Smooth muscle cell of the umbilical artery (primary cell): ENCODE results near the gene GMPR2. TPM values are rescaled to one million over a fixed set of nuclear protein-coding genes. Genes with fewer than 3 reads are reported as not detected.

ENCODE experiments used
- total RNA-seq: library from RNA; depleted of rRNA; stranded (reverse); fragments of >200 nt; gene quantifications from 2 replicates; pipeline ENCODE4 v1.2.3, GENCODE V29; 2014

Gene GMPR2
- 66.8 and 89.7 TPM in 2 replicates for total RNA-seq

GRCh38 chr14:24232645-24233537 is at the start of gene GMPR2:
Gene GMPR2 (plus strand): TSS chr14:24232929. CDS start chr14:24233254, 325 bp downstream.

GRCh38 chr14:24188251-24189058 is 44.3 kb upstream of the GMPR2 start, which contains the start of gene IPO4:
Gene IPO4 (minus strand): TSS chr14:24188816. CDS start chr14:24188787, 29 bp downstream.

GRCh38 chr14:24195186-24196070 is 37.3 kb upstream of the GMPR2 start, which contains the start of gene TM9SF1:
Gene TM9SF1 (minus strand): TSS chr14:24195441. CDS start chr14:24195019, 422 bp downstream.

GRCh38 chr14:24212924-24213865 is 19.5 kb upstream of the GMPR2 start, which contains the start of gene CHMP4A:
Gene CHMP4A (minus strand): TSS chr14:24213488. CDS start chr14:24213439, 49 bp downstream.

GRCh38 chr14:24215495-24216344 is 17.0 kb upstream of the GMPR2 start, which contains the start of gene MDP1:
Gene MDP1 (minus strand): TSS chr14:24216066. CDS start chr14:24215955, 111 bp downstream.

GRCh38 chr14:24232121-24232644 is 546 bp upstream of the GMPR2 start, which contains the start of gene NEDD8:
Gene NEDD8 (minus strand): TSS chr14:24232367. CDS start chr14:24232267, 100 bp downstream.

GRCh38 chr14:24262821-24263733 is 30.3 kb downstream of the GMPR2 start, which contains the start of gene TGM1:
Gene TGM1 (minus strand): TSS chr14:24263177. CDS start chr14:24262352, 825 bp downstream.

GRCh38 chr14:24271134-24271833 is 38.6 kb downstream of the GMPR2 start, which contains the start of gene RABGGTA:
Gene RABGGTA (minus strand): TSS chr14:24271597. CDS start chr14:24271115, 482 bp downstream.

Other genes with a start within 250 kb of the GMPR2 start
- gene DHRS4L2, start 244.0 kb upstream of the GMPR2 start, total RNA-seq, result 6.7 and 8.3 TPM in 2 replicates
- gene CARMIL3, start 180.9 kb upstream of the GMPR2 start, total RNA-seq, result 0.05 TPM in 1 of 2 replicates, not detected in the other
- gene CPNE6, start 161.4 kb upstream of the GMPR2 start, total RNA-seq, result not detected in 2 replicates
- gene PCK2, start 138.6 kb upstream of the GMPR2 start, total RNA-seq, result 26.7 TPM in 2 replicates
- gene DCAF11, start 118.2 kb upstream of the GMPR2 start, total RNA-seq, result 48.4 and 54.9 TPM in 2 replicates
- 0.30 and 0.69 TPM in 2 replicates for gene NRL, start 118.0 kb upstream of the GMPR2 start, total RNA-seq
- not detected in 2 replicates for gene FITM1, start 102.3 kb upstream of the GMPR2 start, total RNA-seq
- 81.2 and 85.5 TPM in 2 replicates for gene PSME1, start 96.7 kb upstream of the GMPR2 start, total RNA-seq
- gene EMC9, start 91.3 kb upstream of the GMPR2 start, total RNA-seq, result 10.4 and 16.6 TPM in 2 replicates
- gene PSME2, start 86.3 kb upstream of the GMPR2 start, total RNA-seq, result 63.5 and 65.1 TPM in 2 replicates
- 28.5 and 44.6 TPM in 2 replicates for gene RNF31, start 85.4 kb upstream of the GMPR2 start, total RNA-seq
- 30.5 and 42.5 TPM in 2 replicates for gene IRF9, start 71.7 kb upstream of the GMPR2 start, total RNA-seq
- gene REC8, start 60.8 kb upstream of the GMPR2 start, total RNA-seq, result 1.2 and 1.7 TPM in 2 replicates
- 36.2 and 52.9 TPM in 2 replicates for gene IPO4, start 44.1 kb upstream of the GMPR2 start, total RNA-seq
- gene TM9SF1, start 37.5 kb upstream of the GMPR2 start, total RNA-seq, result 90.6 and 92.9 TPM in 2 replicates
- gene TSSK4, start 27.2 kb upstream of the GMPR2 start, total RNA-seq, result 0.14 and 0.30 TPM in 2 replicates
- gene CHMP4A, start 19.4 kb upstream of the GMPR2 start, total RNA-seq, result 26.1 and 33.1 TPM in 2 replicates
- 7.9 and 20.5 TPM in 2 replicates for gene MDP1, start 16.9 kb upstream of the GMPR2 start, total RNA-seq
- 158 and 162 TPM in 2 replicates for gene NEDD8, start 562 bp upstream of the GMPR2 start, total RNA-seq
- gene TINF2, start 9.7 kb downstream of the GMPR2 start, total RNA-seq, result 45.1 and 49.5 TPM in 2 replicates
- 0.74 and 2.1 TPM in 2 replicates for gene TGM1, start 30.2 kb downstream of the GMPR2 start, total RNA-seq
- gene RABGGTA, start 38.7 kb downstream of the GMPR2 start, total RNA-seq, result 29.7 and 35.2 TPM in 2 replicates
- gene DHRS1, start 66.9 kb downstream of the GMPR2 start, total RNA-seq, result 14.9 and 23.2 TPM in 2 replicates
- 19.6 and 23.9 TPM in 2 replicates for gene NOP9, start 66.9 kb downstream of the GMPR2 start, total RNA-seq
- gene CIDEB, start 75.0 kb downstream of the GMPR2 start, total RNA-seq, result 0.59 and 0.69 TPM in 2 replicates
- gene LTB4R2, start 77.2 kb downstream of the GMPR2 start, total RNA-seq, result 2.1 and 3.5 TPM in 2 replicates
- gene LTB4R, start 78.6 kb downstream of the GMPR2 start, total RNA-seq, result 0.59 and 0.78 TPM in 2 replicates
- 0.59 and 0.97 TPM in 2 replicates for gene ADCY4, start 102.1 kb downstream of the GMPR2 start, total RNA-seq
- gene RIPK3, start 107.1 kb downstream of the GMPR2 start, total RNA-seq, result not detected in 2 replicates
- 29.7 and 36.8 TPM in 2 replicates for gene NFATC4, start 135.3 kb downstream of the GMPR2 start, total RNA-seq
- 1.2 and 3.0 TPM in 2 replicates for gene NYNRIN, start 166.1 kb downstream of the GMPR2 start, total RNA-seq
- gene CBLN3, start 196.7 kb downstream of the GMPR2 start, total RNA-seq, result 1.7 and 2.7 TPM in 2 replicates
- 47.7 and 49.6 TPM in 2 replicates for gene KHNYN, start 197.0 kb downstream of the GMPR2 start, total RNA-seq
- 8.2 and 13.1 TPM in 2 replicates for gene SDR39U1, start 209.8 kb downstream of the GMPR2 start, total RNA-seq